PC-3 (cell line): ENCODE measurements around the gene SEMA3B. TPM values are rescaled to one million over a fixed set of nuclear protein-coding genes. Genes with fewer than 3 reads are reported as not detected.

Experiments
- ATAC-seq: fragments of 200-7000 bp; cut with Tn5 transposase; 2 replicates; pipeline ENCODE4 v1.9.1; 2020; ENCODE audit warnings: mild to moderate bottlenecking, moderate library complexity
- BruUV-seq: library from RNA; stranded (reverse); fragments of 400-500 nt; replicated peaks from 2 replicates; lab custom pipeline; 2021; lab: Mats Ljungman, UMichigan
- CTCF ChIA-PET: fragments of 300-600 bp; sonication (Branson Sonifier 250); formaldehyde crosslinking; loops from one replicate; lab custom pipeline; 2022; ENCODE audit warnings: antibody characterized with exemption; lab: Charles Lee
- POLR2A ChIA-PET: fragments of 300-600 bp; sonication (Branson Sonifier 250); formaldehyde crosslinking; loops from one replicate; lab custom pipeline; 2022; ENCODE audit warnings: antibody characterized with exemption; ENCODE audit not compliant: unreplicated experiment; lab: Charles Lee
- DNase-seq: peaks from one replicate; pipeline ENCODE4 v3.0.0-alpha.2; 2015
- H2AFZ ChIP-seq: fragments of 300-600 bp; sonication (generic); 2 replicates; pipeline ENCODE4 v1.6.0; 2016; ENCODE audit warnings: antibody characterized with exemption, low read length
- H3F3A ChIP-seq: fragments of 300-600 bp; sonication (generic); one replicate; pipeline ENCODE4 v1.6.0; 2017; ENCODE audit warnings: antibody characterized with exemption, low read length, control low read depth, mild to moderate bottlenecking; ENCODE audit not compliant: unreplicated experiment
- H3K27ac ChIP-seq: fragments of 300-600 bp; sonication (generic); 2 replicates; pipeline ENCODE4 v1.5.1; 2016; ENCODE audit warnings: mild to moderate bottlenecking, low read length
- H3K27me3 ChIP-seq: fragments of 300-600 bp; sonication (generic); 2 replicates; pipeline ENCODE4 v1.6.1; 2016; ENCODE audit warnings: low read length, mixed read lengths
- H3K36me3 ChIP-seq: fragments of 300-600 bp; sonication (generic); 2 replicates; pipeline ENCODE4 v1.6.1; 2016; ENCODE audit warnings: low read depth, mixed run types, low read length, mixed read lengths
- H3K4me1 ChIP-seq: fragments of 300-600 bp; sonication (generic); 2 replicates; pipeline ENCODE4 v1.5.1; 2016; ENCODE audit warnings: low read length; ENCODE audit not compliant: insufficient read depth
- H3K4me2 ChIP-seq: fragments of 300-600 bp; sonication (generic); 2 replicates; pipeline ENCODE4 v1.6.0; 2016; ENCODE audit warnings: low read length
- H3K4me3 ChIP-seq: fragments of 300-600 bp; sonication (generic); 2 replicates; pipeline ENCODE4 v1.5.1; 2016; ENCODE audit warnings: mild to moderate bottlenecking, low read length, mixed read lengths
- H3K79me2 ChIP-seq: fragments of 300-600 bp; sonication (generic); 2 replicates; pipeline ENCODE4 v1.6.1; 2017; ENCODE audit warnings: low read length, mixed read lengths
- H3K9ac ChIP-seq: fragments of 300-600 bp; sonication (generic); 2 replicates; pipeline ENCODE4 v1.6.0; 2016; ENCODE audit warnings: mild to moderate bottlenecking, low read length
- H3K9me2 ChIP-seq: fragments of 300-600 bp; sonication (generic); replicated peaks from 2 replicates; pipeline ENCODE4 v1.6.1; 2016; ENCODE audit warnings: mixed run types, low read length, mixed read lengths
- H3K9me3 ChIP-seq: fragments of 300-600 bp; sonication (generic); 2 replicates; pipeline ENCODE4 v1.6.1; 2016; ENCODE audit warnings: low read length, mixed read lengths
- H4K20me1 ChIP-seq: fragments of 300-600 bp; sonication (generic); 2 replicates; pipeline ENCODE4 v1.6.1; 2016; ENCODE audit warnings: low read length, mixed read lengths
- CTCF ChIP-seq: fragments of 300-600 bp; sonication (generic); conservative IDR thresholded peaks from 2 replicates; pipeline ENCODE4 v1.5.1; 2017; ENCODE audit warnings: antibody characterized with exemption, low read depth, mild to moderate bottlenecking, low read length
- EZH2 ChIP-seq: fragments of 300-600 bp; sonication (generic); IDR thresholded peaks from one replicate; pipeline ENCODE4 v1.6.1; 2017; ENCODE audit warnings: antibody characterized with exemption, mild to moderate bottlenecking, low read length; ENCODE audit not compliant: unreplicated experiment
- EZH2phosphoT487 ChIP-seq: fragments of 300-600 bp; sonication (generic); IDR thresholded peaks from 2 replicates; pipeline ENCODE4 v1.6.1; 2018; ENCODE audit warnings: mild to moderate bottlenecking, antibody characterized with exemption, low read length, borderline replicate concordance
- intact Hi-C: fragments of 100-400 bp; cut with micrococcal nuclease; formaldehyde crosslinking; loops from 2 replicates; pipeline ENCODE4 v1.9.0; 2023
- total RNA-seq: library from RNA; depleted of rRNA; stranded (reverse); fragments of >200 nt; gene quantifications from 2 replicates; pipeline ENCODE4 v1.2.3, GENCODE V29; 2014

Gene SEMA3B
- total RNA-seq, 1 experiment from 2014 or later, result 40.1 TPM

GRCh38 chr3:50292159-50293078, 23.5 kb downstream of the SEMA3B start, which contains the start of gene IFRD2:
Gene IFRD2, minus strand, starts transcription at chr3:50292429. Its CDS starts 155 bp downstream, at chr3:50292274.
- no peaks in the 10 kb centered on the region for H4K20me1 ChIP-seq
- peak; percentile 98 for DNase-seq
- peaks cover 6% of the 10 kb centered on the region for H3K4me1 ChIP-seq
- peak within 1 kb of the TSS; percentile 81 for H3K27ac ChIP-seq
- intact Hi-C loops, result no loop called here
- H3K9ac ChIP-seq, result peak within 1 kb of the TSS; percentile 97
- H3K79me2 ChIP-seq, result peaks cover 32% of the 10 kb centered on the region
- peak within 1 kb of the TSS; percentile 97 for H3K4me3 ChIP-seq
- peaks cover 32% of the 10 kb centered on the region for H3K36me3 ChIP-seq
- peaks cover 4% of the 10 kb centered on the region for H3F3A ChIP-seq
- no peaks in the 10 kb centered on the region for H3K27me3 ChIP-seq
- H2AFZ ChIP-seq, result peak within 1 kb of the TSS; percentile 85
- ChIA-PET POLR2A (interaction anchor here (1.4 to 1.5 kb wide), 2 partner anchors 24 to 45 kb away, joined by 4 to 5 read pairs; no protein-coding TSS in a partner anchor), CTCF (interaction anchor here (0.7 to 0.9 kb wide), 2 partner anchors 32 to 36 kb away, joined by 3 to 5 read pairs; no protein-coding TSS in a partner anchor)
- TSS peak; percentile 98 for BruUV-seq
- H3K9me2 ChIP-seq, result no peaks in the 10 kb centered on the region
- no peak for TF ChIP-seq EZH2phosphoT487
- no peak for TF ChIP-seq CTCF
- no peak for TF ChIP-seq EZH2
- ATAC-seq, result peak; percentile 98
- no peaks in the 10 kb centered on the region for H3K9me3 ChIP-seq
- peak within 1 kb of the TSS; percentile 100 for H3K4me2 ChIP-seq

- TF ChIP-seq EZH2phosphoT487 (no peak), CTCF (no peak), EZH2 (no peak)
- intact Hi-C loops, result no loop called here
- no peak for ATAC-seq
- ChIA-PET CTCF (no interaction called here), POLR2A (no interaction called here)
- peaks cover 24% of the 10 kb centered on the region for H3K36me3 ChIP-seq
- H3K9me3 ChIP-seq, result no peaks in the 10 kb centered on the region
- peak overlapping the region; percentile 81 for H3K4me2 ChIP-seq
- no peaks in the 10 kb centered on the region for H3K27me3 ChIP-seq
- H4K20me1 ChIP-seq, result no peaks in the 10 kb centered on the region
- peak overlapping the region; percentile 97; the same call in 1 of the 2 replicates for H3K4me3 ChIP-seq
- H3F3A ChIP-seq, result peaks cover 4% of the 10 kb centered on the region
- H3K4me1 ChIP-seq, result peaks cover 8% of the 10 kb centered on the region
- BruUV-seq, result no TSS peak
- peak overlapping the region; percentile 47 for H3K9ac ChIP-seq
- H3K79me2 ChIP-seq, result peaks cover 36% of the 10 kb centered on the region
- H2AFZ ChIP-seq, result peak overlapping the region; percentile 85
- H3K27ac ChIP-seq, result no peak overlapping the region
- no peak for DNase-seq
- no peaks in the 10 kb centered on the region for H3K9me2 ChIP-seq
Observed at GRCh38 chr3:50293079-50293801, 24.3 kb downstream of the SEMA3B start.
